Liver (tissue), 9 donors: ENCODE measurements around the gene PREX1. TPM values are rescaled to one million over a fixed set of nuclear protein-coding genes. Genes with fewer than 3 reads are reported as not detected.

Experiments
- DNase-seq: peaks from one replicate; pipeline ENCODE4 v3.0.0-alpha.2; 2017; ENCODE audit warnings: low spot score
- H3K27ac ChIP-seq, 2 donors: one replicate each; pipeline ENCODE4 v1.7.0; 2013; ENCODE audit warnings: inconsistent platforms in 2 of 2, low read length in 2 of 2, control low read depth in 1 of 2, low read depth in 1 of 2, mild to moderate bottlenecking in 1 of 2
- H3K27me3 ChIP-seq, 4 donors: one replicate each; pipeline versions ENCODE4 v1.6.1 to v1.7.0; 2013; ENCODE audit warnings: low read length in 3 of 4, inconsistent platforms in 1 of 4, mild to moderate bottlenecking in 1 of 4, moderate library complexity in 1 of 4; ENCODE audit not compliant: control insufficient read depth in 4 of 4, insufficient read depth in 4 of 4
- H3K36me3 ChIP-seq, 4 donors: one replicate each; pipeline versions ENCODE4 v1.6.1 to v1.7.0; 2013; ENCODE audit warnings: low read length in 3 of 4, mild to moderate bottlenecking in 3 of 4, low read depth in 1 of 4, moderate library complexity in 1 of 4; ENCODE audit not compliant: control insufficient read depth in 4 of 4, insufficient read depth in 3 of 4
- H3K4me1 ChIP-seq, 4 donors: one replicate each; pipeline versions ENCODE4 v1.6.1 to v1.7.0; 2013; ENCODE audit warnings: low read length in 3 of 4, mild to moderate bottlenecking in 3 of 4, moderate library complexity in 1 of 4; ENCODE audit not compliant: control insufficient read depth in 4 of 4, insufficient read depth in 4 of 4
- H3K4me3 ChIP-seq, 3 donors: one replicate each; pipeline versions ENCODE4 v1.6.1 to v1.7.0; 2013; ENCODE audit warnings: low read length in 3 of 3, control low read depth in 1 of 3, low read depth in 1 of 3, mild to moderate bottlenecking in 1 of 3
- H3K9ac ChIP-seq, 2 donors: one replicate each; pipeline ENCODE4 v1.7.0; 2013; ENCODE audit warnings: low read length in 2 of 2, mild to moderate bottlenecking in 2 of 2, moderate library complexity in 2 of 2, control low read depth in 1 of 2, low read depth in 1 of 2
- H3K9me3 ChIP-seq, 4 donors: one replicate each; pipeline versions ENCODE4 v1.6.1 to v1.7.0; 2013; ENCODE audit warnings: low read length in 3 of 4; ENCODE audit not compliant: control insufficient read depth in 4 of 4
- EGR1 ChIP-seq, 2 donors: IDR thresholded peaks; 2 replicates each; pipeline ENCODE4 v1.6.1; 2016 to 2018; ENCODE audit warnings: antibody characterized with exemption in 2 of 2, low read depth in 2 of 2
- FOXA1 ChIP-seq: IDR thresholded peaks from 2 replicates; pipeline ENCODE4 v1.6.1; 2016; ENCODE audit warnings: antibody characterized with exemption
- GABPA ChIP-seq, 2 donors: IDR thresholded peaks in 1 of 2; conservative IDR thresholded peaks in 1 of 2; 2 replicates each; pipeline ENCODE4 v1.6.1; 2016; ENCODE audit warnings: antibody characterized with exemption in 2 of 2, mild to moderate bottlenecking in 1 of 2, moderate library complexity in 1 of 2
- HNF4A ChIP-seq, 2 donors: conservative IDR thresholded peaks; 2 replicates each; pipeline ENCODE4 v1.6.1; 2016; ENCODE audit warnings: antibody characterized with exemption in 2 of 2, mild to moderate bottlenecking in 2 of 2
- HNF4G ChIP-seq: IDR thresholded peaks from 2 replicates; pipeline ENCODE4 v1.6.1; 2016; ENCODE audit warnings: antibody characterized with exemption
- NR2F2 ChIP-seq: IDR thresholded peaks from 2 replicates; pipeline ENCODE4 v1.6.1; 2016; ENCODE audit warnings: antibody characterized with exemption
- RAD21 ChIP-seq, 2 donors: IDR thresholded peaks; 2 replicates each; pipeline ENCODE4 v1.6.1; 2016; ENCODE audit warnings: antibody characterized with exemption in 2 of 2, mild to moderate bottlenecking in 2 of 2
- RXRA ChIP-seq, 2 donors: IDR thresholded peaks; 2 replicates each; pipeline ENCODE4 v1.6.1; 2017 to 2018; ENCODE audit warnings: antibody characterized with exemption in 2 of 2, mild to moderate bottlenecking in 1 of 2
- SP1 ChIP-seq: IDR thresholded peaks from 2 replicates; pipeline ENCODE4 v1.6.1; 2018; ENCODE audit warnings: antibody characterized with exemption, mild to moderate bottlenecking
- TAF1 ChIP-seq: conservative IDR thresholded peaks from 2 replicates; pipeline ENCODE4 v1.6.1; 2016; ENCODE audit warnings: antibody characterized with exemption, mild to moderate bottlenecking
- YY1 ChIP-seq: IDR thresholded peaks from 2 replicates; pipeline ENCODE4 v1.6.1; 2016; ENCODE audit warnings: antibody characterized with exemption, mild to moderate bottlenecking
- WGBS: extraction: QIAGEN DNeasy Blood & Tissue Kit; methylation state at CpG from one replicate; pipeline ENCODE4 v1.1.7; 2013; 5-methylcytosine and 5-hydroxymethylcytosine counted together
- polyA plus RNA-seq, 2 donors: library from polyadenylated mRNA; stranded (reverse) in 1 of 2; unstranded in 1 of 2; fragments of 200-250 nt in 1 of 2; fragments of >200 nt in 1 of 2; fragmentation: Nextera tagmentation in 1 of 2; extraction: Ambion mirVana in 1 of 2; gene quantifications; one replicate each; pipeline versions ENCODE4 v1.2.1 to v1.2.3, GENCODE V29; 2013 to 2015
- total RNA-seq, 2 donors: library from RNA; depleted of rRNA; stranded (reverse); fragments of >200 nt; gene quantifications; one replicate each; pipeline ENCODE4 v1.2.3, GENCODE V29; 2014
- TF ChIP-seq, protein P1 (sequence below): IDR thresholded peaks from 2 replicates; pipeline ENCODE4 v1.6.1; 2016; ENCODE audit warnings: antibody characterized with exemption
- TF ChIP-seq, protein P2 (sequence below): IDR thresholded peaks from 2 replicates; pipeline ENCODE4 v1.6.1; 2016; ENCODE audit warnings: antibody characterized with exemption
- TF ChIP-seq, protein P3 (sequence below): fragments of 150-350 bp; IDR thresholded peaks from 2 replicates; pipeline ENCODE4 v1.5.1; 2017; ENCODE audit warnings: improper control_type of control experiment, low read depth, low read length; ENCODE audit not compliant: missing input control
- donor health status: healthy.
- donor health status: healthy.
- donor health status: healthy.
- donor health status: healthy.
- donor health status: healthy.

The PREX1 gene
- total and polyA plus RNA-seq, 4 donors, result 2.2 to 18.0 (median 10.8) TPM

DNA sequence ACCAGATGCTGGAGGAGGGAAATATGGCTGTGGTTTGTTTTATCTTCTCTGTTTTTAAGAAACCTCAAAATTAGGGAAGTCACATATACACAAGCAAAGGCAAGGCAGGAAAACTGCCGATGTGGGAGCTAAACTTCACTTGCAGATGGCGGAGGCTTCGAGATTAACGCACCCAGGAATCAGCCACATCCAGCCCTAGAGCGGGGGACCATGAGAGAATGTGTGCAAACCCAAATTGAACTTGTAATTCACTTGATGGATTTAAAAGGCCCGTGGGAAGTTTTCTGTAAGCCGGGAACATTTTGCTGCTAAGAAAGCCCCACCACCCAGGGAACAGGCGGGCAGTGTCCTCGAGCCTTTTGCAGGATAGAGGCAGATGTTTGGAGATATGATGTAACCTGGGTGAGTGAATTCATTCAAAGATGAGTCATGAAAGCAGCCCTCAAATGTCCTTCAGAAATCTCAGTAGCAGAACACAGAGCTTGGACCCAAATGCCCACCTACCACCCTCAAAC lies 39.9 kb downstream of the PREX1 start:
- no peak overlapping the region for H3K9ac ChIP-seq
- H3K36me3 ChIP-seq, result no peaks in the 10 kb centered on the region
- H3K9me3 ChIP-seq, result no peaks in the 10 kb centered on the region
- H3K27ac ChIP-seq, result no peak overlapping the region
- H3K4me1 ChIP-seq, result peaks cover 9 to 21% (median 16%) of the 10 kb centered on the region in 4 donors
- H3K27me3 ChIP-seq, result peaks cover 0 to 7% (median 1%) of the 10 kb centered on the region in 4 donors
- H3K4me3 ChIP-seq, result no peak overlapping the region
- WGBS, result 79% methylated on average over 9 of the region's 9 CpGs
- DNase-seq, result no peak
- TF ChIP-seq, protein P1, sequence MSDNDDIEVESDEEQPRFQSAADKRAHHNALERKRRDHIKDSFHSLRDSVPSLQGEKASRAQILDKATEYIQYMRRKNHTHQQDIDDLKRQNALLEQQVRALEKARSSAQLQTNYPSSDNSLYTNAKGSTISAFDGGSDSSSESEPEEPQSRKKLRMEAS, result no peak
- no peak for TF ChIP-seq RXRA (IDR thresholded peaks at IDR 0.05)
- TF ChIP-seq SP1, result no peak
- TF ChIP-seq GABPA (IDR thresholded peaks at IDR 0.05 in 1 of 2, conservative IDR thresholded peaks at IDR 0.05 in 1 of 2), result no peak
- TF ChIP-seq, protein P2, sequence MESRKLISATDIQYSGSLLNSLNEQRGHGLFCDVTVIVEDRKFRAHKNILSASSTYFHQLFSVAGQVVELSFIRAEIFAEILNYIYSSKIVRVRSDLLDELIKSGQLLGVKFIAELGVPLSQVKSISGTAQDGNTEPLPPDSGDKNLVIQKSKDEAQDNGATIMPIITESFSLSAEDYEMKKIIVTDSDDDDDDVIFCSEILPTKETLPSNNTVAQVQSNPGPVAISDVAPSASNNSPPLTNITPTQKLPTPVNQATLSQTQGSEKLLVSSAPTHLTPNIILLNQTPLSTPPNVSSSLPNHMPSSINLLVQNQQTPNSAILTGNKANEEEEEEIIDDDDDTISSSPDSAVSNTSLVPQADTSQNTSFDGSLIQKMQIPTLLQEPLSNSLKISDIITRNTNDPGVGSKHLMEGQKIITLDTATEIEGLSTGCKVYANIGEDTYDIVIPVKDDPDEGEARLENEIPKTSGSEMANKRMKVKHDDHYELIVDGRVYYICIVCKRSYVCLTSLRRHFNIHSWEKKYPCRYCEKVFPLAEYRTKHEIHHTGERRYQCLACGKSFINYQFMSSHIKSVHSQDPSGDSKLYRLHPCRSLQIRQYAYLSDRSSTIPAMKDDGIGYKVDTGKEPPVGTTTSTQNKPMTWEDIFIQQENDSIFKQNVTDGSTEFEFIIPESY, result no peak
- no peak for TF ChIP-seq NR2F2
- no peak for TF ChIP-seq YY1
- TF ChIP-seq HNF4A (conservative IDR thresholded peaks at IDR 0.05), result no peak
- TF ChIP-seq, protein P3, sequence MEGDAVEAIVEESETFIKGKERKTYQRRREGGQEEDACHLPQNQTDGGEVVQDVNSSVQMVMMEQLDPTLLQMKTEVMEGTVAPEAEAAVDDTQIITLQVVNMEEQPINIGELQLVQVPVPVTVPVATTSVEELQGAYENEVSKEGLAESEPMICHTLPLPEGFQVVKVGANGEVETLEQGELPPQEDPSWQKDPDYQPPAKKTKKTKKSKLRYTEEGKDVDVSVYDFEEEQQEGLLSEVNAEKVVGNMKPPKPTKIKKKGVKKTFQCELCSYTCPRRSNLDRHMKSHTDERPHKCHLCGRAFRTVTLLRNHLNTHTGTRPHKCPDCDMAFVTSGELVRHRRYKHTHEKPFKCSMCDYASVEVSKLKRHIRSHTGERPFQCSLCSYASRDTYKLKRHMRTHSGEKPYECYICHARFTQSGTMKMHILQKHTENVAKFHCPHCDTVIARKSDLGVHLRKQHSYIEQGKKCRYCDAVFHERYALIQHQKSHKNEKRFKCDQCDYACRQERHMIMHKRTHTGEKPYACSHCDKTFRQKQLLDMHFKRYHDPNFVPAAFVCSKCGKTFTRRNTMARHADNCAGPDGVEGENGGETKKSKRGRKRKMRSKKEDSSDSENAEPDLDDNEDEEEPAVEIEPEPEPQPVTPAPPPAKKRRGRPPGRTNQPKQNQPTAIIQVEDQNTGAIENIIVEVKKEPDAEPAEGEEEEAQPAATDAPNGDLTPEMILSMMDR, result no peak
- no peak for TF ChIP-seq FOXA1
- TF ChIP-seq TAF1, result no peak
- TF ChIP-seq HNF4G, result no peak
- TF ChIP-seq EGR1 (IDR thresholded peaks at IDR 0.05; ENCODE audit: low read depth in 2 of 2), result no peak

GRCh38 chr20:48786951-48787705 lies 40.7 kb downstream of the PREX1 start:
- peaks cover 9 to 21% (median 16%) of the 10 kb centered on the region in 4 donors for H3K4me1 ChIP-seq
- peaks cover 0 to 7% (median 1%) of the 10 kb centered on the region in 4 donors for H3K27me3 ChIP-seq
- H3K27ac ChIP-seq, result no peak overlapping the region
- no peaks in the 10 kb centered on the region for H3K36me3 ChIP-seq
- TF ChIP-seq, protein P3, result no peak
- TF ChIP-seq EGR1 (IDR thresholded peaks at IDR 0.05; ENCODE audit: low read depth in 2 of 2) (no peak), GABPA (IDR thresholded peaks at IDR 0.05 in 1 of 2, conservative IDR thresholded peaks at IDR 0.05 in 1 of 2) (no peak), RAD21 (IDR thresholded peaks at IDR 0.05) (no peak), TAF1 (no peak), RXRA (IDR thresholded peaks at IDR 0.05) (no peak), FOXA1 (no peak), HNF4A (conservative IDR thresholded peaks at IDR 0.05) (no peak)
- TF ChIP-seq, protein P2, result no peak
- H3K4me3 ChIP-seq, result no peak overlapping the region
- H3K9ac ChIP-seq, result no peak overlapping the region
- no peak for DNase-seq
- H3K9me3 ChIP-seq, result no peaks in the 10 kb centered on the region
- 85% methylated on average over 19 of the region's 19 CpGs for whole genome bisulfite sequencing
